HG03460 (cell line): ENCODE data around the gene EPHA6.
"Not testable (repeated sequence)": the region's sequence is repeated elsewhere in the genome, so short reads cannot be mapped to it uniquely, and the experiment has no call there.

Experiments used
- ATAC-seq: cut with Tn5 transposase; IDR thresholded peaks from one replicate; pipeline ENCODE4 v1.9.1; 2021; ENCODE audit not compliant: unreplicated experiment

EPHA6 gene

DNA sequence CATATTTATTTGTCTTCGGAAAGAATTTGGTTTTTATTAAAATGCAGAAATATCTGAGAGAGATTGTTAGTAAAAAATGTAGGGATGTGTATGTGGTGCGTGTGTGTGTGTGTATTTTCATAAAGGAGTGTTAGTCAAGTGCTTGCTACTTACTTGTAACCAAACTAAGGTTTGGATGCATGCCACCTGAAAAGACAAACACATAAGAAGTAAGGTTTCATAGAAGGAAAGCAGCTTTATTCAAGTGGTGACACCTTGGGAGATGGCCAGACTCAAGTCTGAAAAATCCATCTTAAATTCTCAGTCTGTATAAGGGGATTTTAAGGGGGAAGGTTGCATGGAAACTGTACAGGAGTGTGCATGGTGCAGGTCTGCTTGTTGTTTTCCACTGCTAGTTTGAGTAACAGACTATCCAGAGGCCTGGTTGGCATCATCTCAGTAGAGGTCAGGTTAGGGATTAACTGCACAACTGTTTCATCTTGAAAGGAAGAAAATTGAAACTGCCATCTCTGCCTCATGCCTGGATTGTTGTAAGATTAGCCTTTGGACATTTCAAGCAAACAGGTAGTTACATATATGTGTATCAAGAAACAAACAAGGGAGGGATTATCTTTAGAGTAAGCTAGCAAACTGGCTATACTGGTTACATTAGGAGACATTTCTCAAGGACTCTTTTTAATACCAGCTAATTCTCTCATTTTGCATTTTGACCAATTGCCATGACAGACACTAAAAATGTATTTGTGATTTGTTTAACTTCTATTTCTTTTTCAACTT lies 196.7 kb downstream of the EPHA6 start:
- no peak for ATAC-seq

DNA sequence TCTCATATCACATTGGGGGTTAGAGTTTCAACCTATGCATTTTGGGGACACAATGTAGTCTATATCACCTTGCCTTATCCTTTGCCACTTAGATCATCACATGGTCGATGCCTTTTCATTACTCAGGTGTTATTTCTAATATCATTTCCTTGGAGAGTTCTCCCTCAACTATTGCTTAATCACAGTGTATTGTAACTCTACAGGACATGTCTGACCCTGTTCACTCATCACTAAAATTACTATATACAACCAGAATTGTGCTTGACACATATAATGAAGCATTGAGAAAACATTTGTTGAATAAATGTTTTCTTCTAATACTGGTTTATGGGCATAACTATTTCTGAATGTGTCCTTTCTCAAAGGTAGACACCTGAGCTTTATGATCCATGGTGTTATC lies 207.4 kb downstream of the EPHA6 start:
- ATAC-seq, result no peak

DNA sequence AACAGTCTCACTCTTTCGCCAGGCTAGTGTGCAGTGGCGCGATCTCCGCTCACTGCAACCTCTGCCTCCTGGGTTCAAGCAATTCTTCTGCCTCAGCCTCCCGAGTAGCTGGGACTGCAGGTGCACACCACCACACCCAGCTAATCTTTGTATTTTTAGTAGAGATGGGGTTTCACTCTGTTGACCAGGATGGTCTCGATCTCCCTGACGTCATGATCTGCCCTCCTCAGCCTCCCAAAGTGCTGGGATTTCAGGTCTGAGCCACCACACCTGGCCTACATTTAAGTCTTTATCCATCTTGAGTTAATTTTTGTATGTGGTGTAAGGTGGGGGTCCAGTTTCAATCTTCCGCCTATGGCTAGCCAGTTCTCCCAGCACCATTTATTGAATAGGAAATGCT lies 211.2 kb downstream of the EPHA6 start:
- ATAC-seq, result not testable (repeated sequence)

DNA sequence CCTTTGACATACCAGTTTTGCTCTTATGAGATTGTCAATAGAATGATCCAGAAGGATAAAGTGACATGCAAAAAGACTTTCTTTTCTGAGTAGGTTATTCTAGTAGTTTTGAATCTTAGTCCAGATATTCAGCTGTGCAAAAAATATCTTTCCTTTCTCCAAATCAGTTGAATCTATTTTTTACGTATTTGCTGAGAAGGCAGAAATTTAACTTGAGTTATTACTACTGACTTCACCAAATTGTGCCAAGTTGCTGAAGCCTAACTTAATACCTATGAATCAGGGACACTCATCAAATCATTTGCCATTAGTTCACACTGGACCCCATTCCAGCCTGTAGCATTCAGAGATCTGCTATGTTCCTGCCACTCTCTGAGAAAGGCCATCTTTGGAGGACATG lies 215.6 kb downstream of the EPHA6 start:
- no peak for ATAC-seq

DNA sequence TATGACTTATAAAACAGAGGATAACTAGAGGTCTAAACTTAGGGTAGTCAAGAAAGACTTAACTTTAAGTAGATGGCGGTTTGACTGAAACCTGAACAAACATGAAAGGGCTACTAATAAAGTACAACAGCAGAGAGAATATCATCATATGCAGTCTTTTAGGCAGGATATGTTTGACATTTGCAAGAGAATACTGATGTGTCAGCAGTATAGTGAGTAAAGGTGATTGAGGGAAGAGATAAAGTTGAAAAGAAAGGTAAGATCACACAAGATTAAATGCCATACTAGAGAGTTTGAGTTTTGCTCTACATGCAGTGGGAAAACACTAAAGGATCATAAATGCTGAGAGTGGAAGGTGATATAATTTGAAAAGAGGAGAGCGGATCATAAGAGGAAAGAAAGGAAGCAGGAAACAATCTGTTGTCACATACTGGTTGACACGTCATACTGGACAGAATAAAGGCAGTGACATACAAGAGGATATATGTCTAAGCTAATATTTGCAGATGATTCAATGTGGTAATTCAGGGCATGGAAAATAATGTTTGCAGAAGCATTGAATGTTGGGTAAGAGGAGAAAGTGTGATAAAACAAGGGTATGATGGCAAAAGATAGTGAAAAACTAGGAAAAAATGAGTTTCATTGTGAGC lies 223.0 kb downstream of the EPHA6 start:
- no peak for ATAC-seq

DNA sequence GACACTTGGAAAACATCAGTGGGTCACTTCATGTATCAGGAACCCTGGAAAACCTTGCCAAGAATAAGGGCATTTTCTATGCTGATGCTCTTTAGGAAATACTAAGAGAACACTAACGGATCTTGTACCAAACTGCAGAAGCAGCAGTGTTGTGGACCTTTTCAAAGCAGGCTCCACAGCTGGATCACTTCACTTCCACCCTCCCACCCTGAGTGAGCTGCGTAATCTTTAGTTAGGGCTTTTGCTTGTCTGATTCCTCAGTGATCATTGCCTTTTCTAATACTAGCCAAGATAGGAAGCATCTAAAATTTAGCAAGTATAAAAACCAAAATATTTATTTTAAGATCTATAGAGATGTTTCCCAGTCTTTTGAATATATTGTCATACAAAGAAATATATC lies 229.0 kb downstream of the EPHA6 start:
- ATAC-seq, result no peak

DNA sequence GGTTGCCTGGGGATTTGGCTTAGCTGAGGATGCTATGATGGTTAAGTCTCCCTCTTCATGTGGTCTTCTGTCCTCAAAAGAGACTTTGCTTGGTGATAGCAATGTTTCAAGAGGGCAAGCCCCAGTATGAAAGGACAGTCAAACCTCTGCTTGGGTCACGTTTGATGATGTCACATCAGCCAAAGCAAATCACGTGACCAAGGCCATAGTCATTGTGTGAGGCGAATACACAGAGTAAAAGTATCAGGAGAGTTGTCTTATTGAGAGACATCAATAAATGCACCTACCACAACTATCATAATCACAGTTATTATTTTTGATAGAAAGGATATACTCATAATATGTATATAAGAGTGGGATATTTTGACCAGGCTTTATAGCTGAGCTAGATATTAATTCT lies 243.0 kb downstream of the EPHA6 start:
- no peak for ATAC-seq

DNA sequence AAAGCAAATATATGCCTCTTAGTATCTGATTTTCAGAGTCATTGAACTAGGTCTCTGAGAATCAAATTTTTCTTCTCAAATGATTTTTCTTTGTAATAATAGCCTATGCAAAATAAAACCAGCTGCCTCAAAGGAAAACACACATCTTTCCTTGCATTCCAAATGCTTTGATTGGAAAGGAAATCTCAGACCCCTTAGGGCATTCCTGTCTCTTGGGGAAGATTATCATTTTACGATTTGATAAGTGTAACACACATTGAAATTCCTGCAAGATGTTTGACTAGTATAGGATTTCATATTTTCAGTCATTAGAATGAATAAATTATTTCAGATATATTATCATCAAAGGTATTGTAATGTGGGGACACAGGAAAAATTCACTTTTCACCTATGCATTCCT lies 244.8 kb downstream of the EPHA6 start:
- no peak for ATAC-seq

DNA sequence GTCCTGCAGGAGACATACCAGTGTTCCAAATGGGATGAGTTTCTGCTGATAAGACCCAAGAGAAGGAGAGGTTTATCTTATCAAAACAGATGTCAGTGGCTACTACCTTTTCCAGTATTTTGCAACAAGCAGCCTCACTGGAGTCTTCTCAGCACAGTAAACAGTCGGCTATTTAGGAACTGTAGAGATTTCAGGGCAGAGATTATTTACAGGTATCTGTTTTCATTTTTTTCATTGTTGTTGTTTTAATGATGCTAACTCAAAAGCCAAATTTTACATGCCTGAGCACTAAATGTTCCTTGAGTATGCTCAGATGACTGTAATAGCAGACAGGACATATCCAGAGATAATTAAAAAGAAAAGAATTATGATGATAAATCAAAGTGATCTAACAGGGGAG lies 252.1 kb downstream of the EPHA6 start:
- ATAC-seq, result no peak

DNA sequence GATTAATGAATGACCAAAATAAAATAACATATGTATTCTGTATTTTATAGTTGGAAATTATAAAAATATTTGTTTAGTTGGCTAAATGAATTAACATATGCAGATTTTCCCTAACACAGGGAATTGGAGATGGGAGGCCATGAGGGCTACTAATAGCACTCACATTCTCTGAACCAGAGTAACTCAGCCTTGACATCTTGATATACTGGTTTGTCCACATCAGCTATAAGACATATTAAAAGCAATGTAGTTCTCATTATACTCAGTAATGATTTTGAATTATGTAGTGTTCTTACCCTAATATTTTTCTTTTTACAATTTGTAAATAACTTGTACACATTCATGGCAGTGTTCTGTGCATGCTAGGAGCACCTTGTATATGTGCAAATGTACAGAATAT lies 255.9 kb downstream of the EPHA6 start:
- ATAC-seq, result no peak

DNA sequence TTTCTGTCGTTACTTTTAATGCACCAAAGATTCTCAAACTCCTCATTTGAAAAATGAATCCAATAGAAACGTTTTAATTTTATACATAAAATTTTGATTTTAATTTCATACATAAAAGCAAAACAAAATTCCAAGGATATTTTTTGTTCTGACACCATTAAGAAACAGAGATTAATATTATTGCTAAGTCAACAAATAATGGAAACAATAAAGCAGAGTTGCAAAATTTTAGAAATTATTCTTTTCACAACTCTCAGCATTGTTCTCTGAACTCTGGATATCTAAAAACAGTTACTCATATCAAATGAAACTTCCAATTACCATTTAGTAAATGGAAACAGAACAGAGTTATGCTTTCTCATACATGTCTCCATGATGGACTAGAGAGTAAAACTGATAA lies 260.2 kb downstream of the EPHA6 start:
- ATAC-seq, result no peak

DNA sequence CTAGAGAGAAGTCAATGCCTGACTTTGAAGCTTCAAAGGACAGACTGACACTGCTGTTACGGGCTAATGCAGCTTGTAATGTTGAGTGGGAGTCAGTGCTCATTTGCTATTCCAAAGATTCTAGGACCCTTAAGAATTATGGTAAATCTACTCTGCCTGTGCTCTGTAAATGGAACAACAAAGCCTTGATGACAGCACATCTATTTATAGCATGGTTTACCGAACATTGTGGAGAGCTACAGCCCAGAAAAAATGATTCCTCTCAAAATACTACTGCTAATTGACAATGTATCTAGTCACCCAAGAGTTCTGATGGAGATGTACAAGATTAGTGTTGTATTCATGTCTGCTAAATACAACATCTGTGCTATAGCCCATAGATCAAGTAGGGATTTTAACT lies 262.3 kb downstream of the EPHA6 start:
- ATAC-seq, result no peak

DNA sequence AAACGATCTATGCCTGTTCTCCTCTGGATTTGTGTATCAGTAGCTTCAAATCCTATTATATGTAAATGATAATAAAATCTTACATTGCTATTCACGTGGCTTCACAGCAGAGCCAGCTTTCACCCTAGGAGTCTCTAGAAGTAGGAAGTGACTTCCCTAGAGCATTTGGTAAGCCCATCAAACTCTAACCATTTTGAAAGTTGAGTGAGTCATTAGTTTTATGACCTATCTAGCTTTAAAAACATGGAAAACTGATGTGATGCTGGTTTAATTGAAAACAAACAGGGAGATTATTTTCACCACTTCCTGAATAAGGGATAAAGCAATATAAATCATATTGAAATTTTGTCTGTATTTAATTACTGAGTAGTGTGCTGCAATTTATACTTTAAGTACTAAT lies 275.2 kb downstream of the EPHA6 start:
- ATAC-seq, result no peak

DNA sequence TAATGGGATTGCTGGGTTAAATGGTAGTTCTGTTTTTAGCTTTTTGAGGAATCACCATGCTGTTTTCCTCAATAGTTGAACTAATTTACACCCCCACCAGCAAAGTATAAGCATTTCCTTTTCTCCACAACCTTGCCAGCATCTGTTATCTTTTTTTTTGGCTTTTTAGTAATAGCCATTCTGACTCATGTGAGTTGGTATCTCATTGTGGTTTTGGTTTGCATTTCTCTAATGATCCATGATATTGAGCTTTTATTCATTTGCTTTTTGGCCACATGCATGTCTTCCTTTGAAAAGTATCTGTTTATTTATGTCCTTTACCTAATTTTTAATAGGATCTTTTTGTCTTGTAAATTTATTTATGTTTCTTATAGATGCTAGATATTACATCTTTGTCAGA lies 288.2 kb downstream of the EPHA6 start:
- ATAC-seq, result no peak

DNA sequence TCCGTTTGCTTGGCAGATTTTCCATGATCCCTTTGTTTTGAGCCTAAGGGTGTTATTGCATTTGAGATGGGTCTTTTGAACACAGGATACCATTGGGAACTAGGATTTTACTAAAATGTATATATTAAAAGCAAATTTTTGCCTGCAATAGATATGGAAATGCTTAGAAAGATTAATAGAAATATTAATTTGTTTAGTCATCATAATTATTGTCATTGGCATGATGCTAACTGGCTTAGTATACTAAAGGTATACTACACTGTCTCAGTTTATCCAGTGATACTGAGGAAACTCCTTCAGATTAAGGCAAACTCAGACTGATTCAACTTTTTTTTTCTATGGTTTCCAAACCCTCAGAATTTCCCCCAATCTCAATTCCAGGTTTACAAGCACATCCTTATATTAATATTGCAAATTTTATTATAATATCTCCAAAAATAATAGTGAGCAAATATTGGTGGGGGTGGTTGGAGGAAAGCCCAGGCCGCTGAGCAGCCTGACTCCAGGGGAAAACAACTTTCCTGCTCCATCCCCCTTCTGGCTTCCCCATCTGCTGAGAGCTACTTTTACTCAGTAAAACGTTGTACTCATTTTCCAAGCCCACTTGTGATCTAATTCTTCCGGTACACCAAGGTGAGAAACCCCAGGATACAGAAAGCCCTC lies 291.7 kb downstream of the EPHA6 start:
- ATAC-seq, result no peak

DNA sequence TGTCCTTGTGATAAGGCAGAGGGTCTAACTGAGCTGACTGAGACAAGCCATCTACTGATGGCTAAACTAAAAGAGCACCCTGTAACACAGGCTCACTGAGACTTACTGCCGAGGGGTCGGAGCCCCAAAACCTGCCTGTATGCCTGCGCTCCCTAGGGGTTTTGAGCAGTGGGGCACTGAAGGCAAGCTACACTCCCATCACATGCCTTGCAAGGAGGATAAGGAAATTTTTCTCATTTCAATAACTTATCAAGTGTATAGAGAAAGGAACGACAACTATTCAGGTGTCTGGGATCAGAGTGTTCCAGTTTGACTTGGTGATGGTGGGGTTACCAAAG lies 292.2 kb downstream of the EPHA6 start:
- no peak for ATAC-seq

DNA sequence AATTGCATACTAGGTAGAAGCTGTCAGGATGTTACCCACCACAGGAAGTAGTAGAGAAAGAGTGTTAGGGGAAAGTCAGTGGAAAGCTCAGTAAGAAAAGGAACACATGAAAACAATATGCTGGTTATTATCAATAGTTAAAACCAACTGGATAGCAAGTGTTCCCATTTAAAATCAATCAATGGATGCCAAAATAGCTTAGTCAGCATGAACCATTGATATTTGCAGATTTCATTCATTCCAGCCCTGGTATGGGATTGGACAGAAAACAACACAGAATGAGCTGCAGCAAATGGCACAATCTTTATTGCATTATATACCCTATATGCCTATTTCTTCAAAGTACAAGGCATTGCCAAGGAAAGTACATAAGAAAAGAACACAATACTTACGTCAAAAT lies 293.7 kb downstream of the EPHA6 start:
- ATAC-seq, result no peak

DNA sequence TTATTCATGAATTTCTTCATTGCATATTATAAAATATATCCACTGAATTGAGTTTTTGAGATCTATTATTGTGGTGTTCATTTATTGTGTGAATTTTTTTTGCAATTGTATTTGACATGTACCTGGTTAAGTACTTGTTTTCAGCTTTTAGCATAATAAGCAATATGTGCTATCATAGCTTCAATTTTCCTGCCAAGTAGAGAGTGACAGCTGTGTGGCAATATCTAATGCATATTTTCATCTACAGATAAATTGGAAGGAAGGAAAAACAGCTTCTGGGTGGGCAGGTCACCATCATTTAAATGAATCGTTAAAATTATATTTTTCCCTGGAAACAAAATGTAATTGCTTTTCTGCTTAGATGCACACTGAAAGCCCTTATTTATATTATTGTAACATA lies 296.9 kb downstream of the EPHA6 start:
- ATAC-seq, result no peak

DNA sequence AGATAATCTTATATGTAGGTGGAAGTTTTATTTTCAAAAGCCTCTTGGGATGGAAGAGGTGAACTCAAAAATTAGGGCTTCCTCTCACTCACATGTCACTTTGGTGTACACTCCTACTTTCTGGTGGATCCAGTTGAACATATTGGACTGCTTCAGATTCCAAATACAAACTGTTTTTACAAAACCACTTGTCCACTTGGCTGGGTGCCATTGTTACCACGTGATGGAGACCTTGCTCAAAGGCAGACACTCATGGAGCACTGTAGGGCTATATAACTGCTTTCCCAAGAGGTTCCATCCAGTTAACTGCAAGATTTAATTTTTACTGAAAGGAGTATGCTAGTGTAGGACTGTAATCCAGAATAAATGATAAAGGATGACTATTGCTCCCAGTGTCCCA lies 307.0 kb downstream of the EPHA6 start:
- ATAC-seq, result no peak

DNA sequence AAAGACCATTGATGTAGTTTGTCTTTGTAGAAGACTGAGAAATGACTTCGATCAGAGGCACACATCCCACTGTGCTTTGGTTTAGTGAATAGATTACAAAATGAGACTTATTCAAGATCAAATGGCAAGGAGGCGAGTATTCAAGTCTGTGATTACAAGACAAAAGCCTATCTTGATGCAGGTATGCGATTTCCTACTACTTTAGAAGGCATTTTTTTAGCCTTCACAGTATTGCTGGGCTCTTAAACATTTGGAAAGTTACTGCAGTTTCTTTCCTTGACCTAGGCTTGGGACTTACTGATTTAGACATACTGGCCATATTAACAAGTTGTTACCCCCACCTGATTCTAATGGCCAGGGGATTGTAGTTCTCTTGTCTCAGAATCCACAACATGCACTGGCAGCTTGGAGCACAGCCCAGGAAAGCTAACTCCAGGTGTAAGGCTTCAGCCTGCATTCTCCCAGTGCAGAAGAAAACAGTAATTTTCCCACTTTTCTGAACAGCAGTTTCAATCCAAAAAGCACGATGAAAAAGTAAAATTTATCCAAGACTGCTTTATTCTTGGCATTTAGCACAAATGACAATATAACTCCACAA lies 311.6 kb downstream of the EPHA6 start:
- no peak for ATAC-seq

DNA sequence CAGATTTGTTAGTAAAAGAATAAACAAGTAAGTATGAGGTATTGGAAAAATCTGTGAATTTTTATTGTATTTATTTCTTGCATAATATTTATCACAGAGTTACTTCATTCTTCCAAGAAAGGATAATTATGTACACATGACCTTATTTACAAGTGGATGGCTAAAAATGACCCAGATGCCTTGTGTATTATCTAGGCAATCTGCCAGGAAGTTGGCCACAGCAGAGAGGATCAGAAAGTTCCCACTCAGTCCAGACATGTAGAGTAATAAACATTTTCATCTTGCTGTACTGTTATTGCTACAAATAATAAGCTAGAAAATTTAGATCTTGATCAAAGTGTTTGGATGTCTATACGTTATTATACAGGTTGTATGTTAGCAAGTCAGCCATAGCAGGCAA lies 317.1 kb downstream of the EPHA6 start:
- no peak for ATAC-seq

DNA sequence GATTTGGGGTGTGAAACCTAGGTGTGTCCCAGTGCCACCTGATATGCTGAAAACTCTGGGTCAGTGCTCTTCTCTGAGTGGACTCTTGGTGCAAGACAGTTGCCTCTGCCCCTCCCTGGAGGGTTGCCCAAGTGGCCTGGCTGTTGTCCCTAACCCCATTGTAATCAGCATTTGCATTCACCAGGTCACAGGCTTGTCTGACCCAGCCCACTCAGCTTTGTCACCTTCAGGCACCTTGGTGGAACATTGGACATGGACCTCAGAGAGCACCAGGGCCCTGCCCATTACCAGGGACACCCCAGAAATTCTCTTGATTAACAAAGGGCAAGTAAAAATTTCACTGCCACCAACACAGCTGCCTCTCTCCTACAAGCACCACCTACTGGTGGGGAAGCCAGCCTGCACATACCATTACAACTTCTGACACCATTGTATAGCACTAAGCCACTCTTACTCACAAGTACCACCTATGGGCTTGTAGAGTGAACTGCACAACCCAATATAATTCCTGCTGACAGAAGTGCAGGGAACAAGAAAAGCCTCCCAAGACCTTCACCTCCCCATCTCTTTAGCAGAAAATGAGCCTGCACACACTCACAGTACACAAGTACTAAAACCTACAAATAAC lies 324.6 kb downstream of the EPHA6 start:
- ATAC-seq, result no peak
